PC-3 (cell line): ENCODE results near the gene PBOV1. TPM values are rescaled to one million over a fixed set of nuclear protein-coding genes. Genes with fewer than 3 reads are reported as not detected.

Experiments used
- ATAC-seq: fragments of 200-7000 bp; cut with Tn5 transposase; 2 replicates; pipeline ENCODE4 v1.9.1; 2020; ENCODE audit warnings: mild to moderate bottlenecking, moderate library complexity
- BruUV-seq: library from RNA; stranded (reverse); fragments of 400-500 nt; replicated peaks from 2 replicates; lab custom pipeline; 2021; lab: Mats Ljungman, UMichigan
- CTCF ChIA-PET: fragments of 300-600 bp; sonication (Branson Sonifier 250); formaldehyde crosslinking; loops from one replicate; lab custom pipeline; 2022; ENCODE audit warnings: antibody characterized with exemption; lab: Charles Lee
- POLR2A ChIA-PET: fragments of 300-600 bp; sonication (Branson Sonifier 250); formaldehyde crosslinking; loops from one replicate; lab custom pipeline; 2022; ENCODE audit warnings: antibody characterized with exemption; ENCODE audit not compliant: unreplicated experiment; lab: Charles Lee
- DNase-seq: peaks from one replicate; pipeline ENCODE4 v3.0.0-alpha.2; 2015
- H2AFZ ChIP-seq: fragments of 300-600 bp; sonication (generic); 2 replicates; pipeline ENCODE4 v1.6.0; 2016; ENCODE audit warnings: antibody characterized with exemption, low read length
- H3F3A ChIP-seq: fragments of 300-600 bp; sonication (generic); one replicate; pipeline ENCODE4 v1.6.0; 2017; ENCODE audit warnings: antibody characterized with exemption, low read length, control low read depth, mild to moderate bottlenecking; ENCODE audit not compliant: unreplicated experiment
- H3K27ac ChIP-seq: fragments of 300-600 bp; sonication (generic); 2 replicates; pipeline ENCODE4 v1.5.1; 2016; ENCODE audit warnings: mild to moderate bottlenecking, low read length
- H3K27me3 ChIP-seq: fragments of 300-600 bp; sonication (generic); 2 replicates; pipeline ENCODE4 v1.6.1; 2016; ENCODE audit warnings: low read length, mixed read lengths
- H3K36me3 ChIP-seq: fragments of 300-600 bp; sonication (generic); 2 replicates; pipeline ENCODE4 v1.6.1; 2016; ENCODE audit warnings: low read depth, mixed run types, low read length, mixed read lengths
- H3K4me1 ChIP-seq: fragments of 300-600 bp; sonication (generic); 2 replicates; pipeline ENCODE4 v1.5.1; 2016; ENCODE audit warnings: low read length; ENCODE audit not compliant: insufficient read depth
- H3K4me2 ChIP-seq: fragments of 300-600 bp; sonication (generic); 2 replicates; pipeline ENCODE4 v1.6.0; 2016; ENCODE audit warnings: low read length
- H3K4me3 ChIP-seq: fragments of 300-600 bp; sonication (generic); 2 replicates; pipeline ENCODE4 v1.5.1; 2016; ENCODE audit warnings: mild to moderate bottlenecking, low read length, mixed read lengths
- H3K79me2 ChIP-seq: fragments of 300-600 bp; sonication (generic); 2 replicates; pipeline ENCODE4 v1.6.1; 2017; ENCODE audit warnings: low read length, mixed read lengths
- H3K9ac ChIP-seq: fragments of 300-600 bp; sonication (generic); 2 replicates; pipeline ENCODE4 v1.6.0; 2016; ENCODE audit warnings: mild to moderate bottlenecking, low read length
- H3K9me2 ChIP-seq: fragments of 300-600 bp; sonication (generic); replicated peaks from 2 replicates; pipeline ENCODE4 v1.6.1; 2016; ENCODE audit warnings: mixed run types, low read length, mixed read lengths
- H3K9me3 ChIP-seq: fragments of 300-600 bp; sonication (generic); 2 replicates; pipeline ENCODE4 v1.6.1; 2016; ENCODE audit warnings: low read length, mixed read lengths
- H4K20me1 ChIP-seq: fragments of 300-600 bp; sonication (generic); 2 replicates; pipeline ENCODE4 v1.6.1; 2016; ENCODE audit warnings: low read length, mixed read lengths
- EZH2 ChIP-seq: fragments of 300-600 bp; sonication (generic); IDR thresholded peaks from one replicate; pipeline ENCODE4 v1.6.1; 2017; ENCODE audit warnings: antibody characterized with exemption, mild to moderate bottlenecking, low read length; ENCODE audit not compliant: unreplicated experiment
- EZH2phosphoT487 ChIP-seq: fragments of 300-600 bp; sonication (generic); IDR thresholded peaks from 2 replicates; pipeline ENCODE4 v1.6.1; 2018; ENCODE audit warnings: mild to moderate bottlenecking, antibody characterized with exemption, low read length, borderline replicate concordance
- intact Hi-C: fragments of 100-400 bp; cut with micrococcal nuclease; formaldehyde crosslinking; loops from 2 replicates; pipeline ENCODE4 v1.9.0; 2023
- total RNA-seq: library from RNA; depleted of rRNA; stranded (reverse); fragments of >200 nt; gene quantifications from 2 replicates; pipeline ENCODE4 v1.2.3, GENCODE V29; 2014
- TF ChIP-seq, protein P1 (sequence below): fragments of 300-600 bp; sonication (generic); conservative IDR thresholded peaks from 2 replicates; pipeline ENCODE4 v1.5.1; 2017; ENCODE audit warnings: antibody characterized with exemption, low read depth, mild to moderate bottlenecking, low read length

Gene PBOV1
- total RNA-seq, 1 experiment from 2014 or later, result not detected

DNA sequence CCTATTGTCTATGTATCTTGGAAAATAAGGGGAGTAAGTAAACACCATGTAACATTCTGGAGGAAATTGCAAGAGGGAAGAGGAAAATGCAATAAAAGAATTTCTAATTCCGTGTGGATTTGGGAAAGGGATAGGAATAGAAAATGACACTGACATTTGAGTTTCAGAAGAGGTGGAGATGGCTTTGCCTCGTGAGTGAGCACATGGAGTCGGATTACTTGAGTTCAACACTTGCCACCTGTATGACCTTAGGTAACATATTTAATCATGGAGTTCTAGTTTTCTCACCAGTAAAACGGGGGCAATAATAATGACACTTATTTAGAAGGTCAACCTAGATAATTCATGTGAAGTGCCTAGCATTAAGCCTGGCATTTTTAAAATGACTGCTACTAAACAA is 10.8 kb upstream of the PBOV1 start:
- intact Hi-C loops, result no loop called here
- no peak overlapping the region for H3K4me2 ChIP-seq
- H3K27ac ChIP-seq, result 0 out of 2 replicates have a peak overlapping the region, but pooled peaks have one; percentile 13
- H3K4me3 ChIP-seq, result no peak overlapping the region
- DNase-seq, result no peak
- no peak overlapping the region for H2AFZ ChIP-seq
- no peaks in the 10 kb centered on the region for H4K20me1 ChIP-seq
- H3K9me3 ChIP-seq, result no peaks in the 10 kb centered on the region
- no peak overlapping the region for H3K9ac ChIP-seq
- ChIA-PET CTCF (no interaction called here), POLR2A (interaction anchor here (0.6 kb wide), 1 partner anchor 114 kb away, joined by 7 read pairs; no protein-coding TSS in a partner anchor)
- H3K36me3 ChIP-seq, result no peaks in the 10 kb centered on the region
- H3F3A ChIP-seq, result no peaks in the 10 kb centered on the region
- H3K4me1 ChIP-seq, result peaks cover 55% of the 10 kb centered on the region
- H3K79me2 ChIP-seq, result no peaks in the 10 kb centered on the region
- ATAC-seq, result no peak
- no peaks in the 10 kb centered on the region for H3K27me3 ChIP-seq
- no peaks in the 10 kb centered on the region for H3K9me2 ChIP-seq
- no TSS peak for BruUV-seq
- TF ChIP-seq EZH2phosphoT487 (no peak), EZH2 (no peak)

DNA sequence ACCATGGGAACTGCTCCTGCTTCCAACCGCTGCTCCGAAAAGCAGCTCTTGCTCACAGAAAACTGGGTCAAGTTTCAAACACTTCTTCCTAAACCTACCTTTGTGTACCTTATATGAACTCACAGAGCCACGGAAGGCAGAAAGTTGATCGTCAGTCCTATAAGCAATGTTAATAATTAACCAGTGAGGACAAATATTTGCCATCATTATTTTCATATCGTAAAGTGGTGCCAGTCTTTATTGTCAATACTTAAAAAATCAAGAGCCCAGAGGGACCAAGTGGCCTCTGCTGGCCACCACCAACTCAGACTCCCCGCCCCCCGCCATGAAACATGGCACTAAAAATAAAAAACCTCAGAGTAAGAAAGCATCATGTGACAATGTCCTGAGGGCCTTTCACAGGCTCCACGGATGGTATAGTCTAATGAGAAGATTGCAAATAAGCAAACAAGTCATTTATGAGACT is 9.1 kb upstream of the PBOV1 start:
- BruUV-seq, result no TSS peak

DNA sequence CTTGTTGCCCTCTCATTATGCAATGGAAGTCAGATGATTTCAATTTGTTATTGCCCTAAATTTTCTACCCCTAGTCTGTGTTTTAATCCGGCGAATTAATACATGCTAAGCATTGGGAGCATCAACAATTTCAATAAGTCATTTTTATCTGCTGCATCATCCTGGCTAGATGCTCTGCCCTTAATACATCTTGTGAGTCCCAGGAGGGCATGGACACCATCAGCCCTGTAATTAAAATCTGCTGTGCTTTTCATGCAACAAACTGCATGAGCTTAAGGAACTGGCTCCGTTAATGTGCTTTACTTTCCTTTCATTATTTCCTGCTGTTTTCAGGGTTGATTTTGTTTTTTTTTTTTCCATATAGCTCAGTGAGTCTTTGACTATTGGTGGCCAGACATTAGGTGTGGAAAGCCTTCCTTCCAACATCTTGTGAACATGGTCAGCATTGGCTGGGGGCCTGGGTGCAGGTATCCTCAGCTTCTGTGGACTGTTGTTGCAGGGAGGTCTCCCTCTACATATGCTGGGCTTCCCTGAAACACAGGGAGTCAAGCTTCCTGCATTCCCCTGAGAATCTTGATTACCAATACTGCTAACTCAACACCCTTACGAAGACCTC is 8.5 kb upstream of the PBOV1 start:
- BruUV-seq, result no TSS peak
- CTCF ChIA-PET, result no interaction called here
- no peaks in the 10 kb centered on the region for H3F3A ChIP-seq
- TF ChIP-seq EZH2, result no peak
- TF ChIP-seq EZH2phosphoT487, result no peak
- TF ChIP-seq, protein P1, sequence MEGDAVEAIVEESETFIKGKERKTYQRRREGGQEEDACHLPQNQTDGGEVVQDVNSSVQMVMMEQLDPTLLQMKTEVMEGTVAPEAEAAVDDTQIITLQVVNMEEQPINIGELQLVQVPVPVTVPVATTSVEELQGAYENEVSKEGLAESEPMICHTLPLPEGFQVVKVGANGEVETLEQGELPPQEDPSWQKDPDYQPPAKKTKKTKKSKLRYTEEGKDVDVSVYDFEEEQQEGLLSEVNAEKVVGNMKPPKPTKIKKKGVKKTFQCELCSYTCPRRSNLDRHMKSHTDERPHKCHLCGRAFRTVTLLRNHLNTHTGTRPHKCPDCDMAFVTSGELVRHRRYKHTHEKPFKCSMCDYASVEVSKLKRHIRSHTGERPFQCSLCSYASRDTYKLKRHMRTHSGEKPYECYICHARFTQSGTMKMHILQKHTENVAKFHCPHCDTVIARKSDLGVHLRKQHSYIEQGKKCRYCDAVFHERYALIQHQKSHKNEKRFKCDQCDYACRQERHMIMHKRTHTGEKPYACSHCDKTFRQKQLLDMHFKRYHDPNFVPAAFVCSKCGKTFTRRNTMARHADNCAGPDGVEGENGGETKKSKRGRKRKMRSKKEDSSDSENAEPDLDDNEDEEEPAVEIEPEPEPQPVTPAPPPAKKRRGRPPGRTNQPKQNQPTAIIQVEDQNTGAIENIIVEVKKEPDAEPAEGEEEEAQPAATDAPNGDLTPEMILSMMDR, result no peak
- no peaks in the 10 kb centered on the region for H3K36me3 ChIP-seq
- H3K9me3 ChIP-seq, result no peaks in the 10 kb centered on the region
- peaks cover 39% of the 10 kb centered on the region for H3K4me1 ChIP-seq
- intact Hi-C loops, result no loop called here
- no peak overlapping the region for H3K9ac ChIP-seq
- no peaks in the 10 kb centered on the region for H3K27me3 ChIP-seq
- no peak for ATAC-seq
- H3K27ac ChIP-seq, result peak overlapping the region; percentile 55
- no peak for DNase-seq
- H3K79me2 ChIP-seq, result no peaks in the 10 kb centered on the region
- no peaks in the 10 kb centered on the region for H4K20me1 ChIP-seq
- no peak overlapping the region for H2AFZ ChIP-seq
- POLR2A ChIA-PET, result interaction anchor here (0.6 kb wide), 1 partner anchor 1183 kb away, joined by 4 read pairs; no protein-coding TSS in a partner anchor
- no peak overlapping the region for H3K4me2 ChIP-seq
- no peak overlapping the region for H3K4me3 ChIP-seq
- no peaks in the 10 kb centered on the region for H3K9me2 ChIP-seq

More for the DNA sequence above, 9.1 kb upstream of the PBOV1 start:
- H3K9me2 ChIP-seq, result no peaks in the 10 kb centered on the region
- H3K27me3 ChIP-seq, result no peaks in the 10 kb centered on the region
- CTCF ChIA-PET, result no interaction called here
- ATAC-seq (no peak), DNase-seq (peak; percentile 37)
- no peak overlapping the region for H3K4me3 ChIP-seq
- no peak overlapping the region for H3K4me2 ChIP-seq
- intact Hi-C loops, result no loop called here
- no peak overlapping the region for H2AFZ ChIP-seq
- peak overlapping the region; percentile 55 for H3K27ac ChIP-seq
- H3K9ac ChIP-seq, result no peak overlapping the region
- no peaks in the 10 kb centered on the region for H3F3A ChIP-seq
- H3K36me3 ChIP-seq, result no peaks in the 10 kb centered on the region
- POLR2A ChIA-PET, result no interaction called here
- H4K20me1 ChIP-seq, result no peaks in the 10 kb centered on the region
- no peaks in the 10 kb centered on the region for H3K79me2 ChIP-seq
- no peak for TF ChIP-seq EZH2
- H3K9me3 ChIP-seq, result no peaks in the 10 kb centered on the region
- peaks cover 45% of the 10 kb centered on the region for H3K4me1 ChIP-seq
